ENCODE measurements around the gene HOXA5.

HOXA5 gene

DNA sequence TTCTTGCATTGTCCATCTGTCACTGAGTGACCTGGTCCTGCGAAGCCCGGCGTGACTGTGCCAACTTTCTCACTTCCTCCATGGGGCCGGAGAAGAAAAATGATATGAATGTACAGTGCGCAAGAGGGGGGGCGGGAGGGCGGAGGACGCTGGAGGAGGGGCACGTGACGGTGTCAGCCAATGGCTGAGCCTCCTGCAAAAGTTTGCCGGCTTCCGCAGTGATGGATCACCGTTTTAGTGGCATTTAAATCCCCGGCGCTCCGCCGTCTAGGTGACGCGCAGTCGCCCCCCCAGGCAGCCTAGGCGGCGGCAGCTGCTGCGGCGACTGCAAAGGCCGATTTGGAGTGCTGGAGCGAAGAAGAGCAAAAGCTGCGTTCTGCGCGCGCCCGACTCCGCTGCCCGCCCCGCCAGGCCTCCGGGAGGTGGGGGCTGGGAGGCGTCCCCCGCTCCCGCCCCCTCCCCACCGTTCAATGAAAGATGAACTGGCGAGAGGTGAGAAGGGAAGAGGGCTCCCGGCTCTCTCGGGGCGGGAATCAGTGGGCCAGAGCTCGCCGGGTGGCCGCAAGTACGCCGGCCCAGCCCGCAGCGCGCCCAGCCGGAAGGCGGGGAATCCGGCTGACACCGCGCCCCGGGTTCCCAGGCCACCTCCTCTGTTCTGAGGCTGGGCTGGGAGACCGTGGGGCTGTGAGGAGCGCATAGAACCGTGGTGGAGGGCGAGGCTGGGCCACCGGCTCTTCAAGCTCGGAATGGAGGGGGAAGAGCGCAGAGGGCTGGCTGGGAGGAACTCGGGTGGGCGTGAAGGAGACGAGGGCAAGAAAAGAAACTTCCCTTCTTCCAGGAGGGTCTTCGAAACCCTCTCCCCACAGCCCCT, 47.3 kb downstream of the HOXA5 start, which contains the start of gene HOXA1:
Gene HOXA1, minus strand, starts transcription at position 104 of the 871 bp plus-strand sequence. Its CDS starts 88 bp downstream, at position 16.
- DNase-seq = peak; percentile 99
- in situ Hi-C loops (cut with HindIII; ENCODE audit: low pct_ligation_motif_present, low pct_unique_long_range_greater_than_20kb, low sequenced_read_pairs) = no loop called here

GRCh38 chr7:27095050-27095896, 48.2 kb downstream of the HOXA5 start:
- in situ Hi-C loops (cut with HindIII; ENCODE audit: low pct_ligation_motif_present, low pct_unique_long_range_greater_than_20kb, low sequenced_read_pairs) = no loop called here
- DNase-seq = no peak

DNA sequence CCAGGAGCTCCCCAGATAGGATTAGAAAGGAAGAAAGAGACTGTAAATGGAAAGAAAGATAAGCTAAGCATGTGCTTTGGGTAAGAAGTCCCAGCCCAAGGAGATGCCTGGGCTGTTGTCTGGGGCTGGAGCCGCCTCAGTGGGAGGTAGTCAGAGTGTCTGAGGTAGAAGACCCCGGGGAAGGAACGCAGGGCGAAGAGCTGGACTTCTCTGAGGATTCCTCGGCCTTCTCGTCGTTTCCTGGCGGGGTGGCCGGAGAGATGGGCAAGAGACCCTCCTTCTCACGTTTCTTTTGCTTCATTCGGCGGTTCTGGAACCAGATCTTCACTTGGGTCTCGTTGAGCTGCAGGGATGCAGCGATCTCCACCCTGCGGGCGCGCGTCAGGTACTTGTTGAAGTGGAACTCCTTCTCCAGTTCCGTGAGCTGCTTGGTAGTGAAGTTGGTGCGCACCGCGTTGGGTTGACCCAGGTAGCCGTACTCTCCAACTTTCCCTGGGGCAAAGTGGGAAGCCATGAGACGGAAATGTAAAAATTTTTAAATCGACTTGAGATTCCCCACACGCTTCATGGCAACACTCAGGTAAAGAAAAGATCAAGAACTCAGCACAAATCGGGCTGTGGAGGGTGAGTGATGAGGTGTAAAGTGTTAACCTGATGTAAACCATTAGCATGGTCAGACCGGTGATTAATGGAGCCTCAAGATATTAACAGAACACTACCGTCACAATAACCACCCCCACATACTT, 49.0 kb downstream of the HOXA5 start:
- in situ Hi-C loops (cut with HindIII; ENCODE audit: low pct_ligation_motif_present, low pct_unique_long_range_greater_than_20kb, low sequenced_read_pairs) = no loop called here
- no peak for DNase-seq

DNA sequence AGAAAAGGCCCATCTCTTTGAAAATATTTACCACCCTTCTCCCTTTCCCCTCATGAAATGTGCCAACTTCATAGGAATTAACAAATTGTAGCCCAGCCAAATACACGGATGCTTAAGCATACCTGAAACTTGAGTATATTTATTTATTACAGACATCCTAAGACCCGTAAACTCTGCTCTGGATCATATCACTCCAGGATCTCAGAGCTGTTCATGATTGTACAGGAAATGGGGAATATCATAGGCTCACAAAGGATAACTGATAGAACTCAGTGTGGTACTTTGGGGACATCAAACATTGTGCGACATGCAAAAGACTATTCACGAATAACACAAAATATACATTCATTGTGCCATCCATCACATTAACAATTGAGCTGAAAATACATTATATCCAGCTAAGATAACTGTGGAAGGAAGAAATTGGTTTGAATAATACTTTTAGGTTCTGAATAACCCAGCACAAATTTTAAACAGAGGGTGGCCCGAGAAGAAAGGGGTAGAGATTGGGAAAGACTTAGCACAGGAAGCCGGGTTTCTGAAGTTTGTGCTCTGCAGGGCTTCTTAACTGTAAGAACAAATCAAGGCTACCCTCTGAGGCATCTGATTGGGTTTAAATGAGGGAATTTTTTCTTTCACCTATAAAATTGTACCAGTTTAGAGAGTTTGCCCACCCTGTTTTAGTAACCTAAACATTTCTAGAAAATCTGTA, 50.1 kb downstream of the HOXA5 start:
- in situ Hi-C loops (cut with HindIII; ENCODE audit: low pct_ligation_motif_present, low pct_unique_long_range_greater_than_20kb, low sequenced_read_pairs) = no loop called here
- no peak for DNase-seq

DNA sequence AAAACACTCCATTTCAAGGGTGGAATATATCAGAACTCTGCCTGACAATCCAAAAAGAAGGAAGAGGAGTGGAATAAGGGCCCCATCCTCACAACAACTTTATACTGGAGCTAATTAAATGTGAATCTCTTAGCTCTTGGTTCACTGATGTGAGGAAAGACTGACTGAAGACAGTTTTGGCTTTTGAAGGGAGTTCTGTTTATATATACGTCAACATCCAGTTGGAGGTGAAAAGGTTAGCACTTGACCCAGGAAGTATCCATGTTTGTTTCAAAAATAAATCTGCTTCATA, 50.7 kb downstream of the HOXA5 start:
- in situ Hi-C loops (cut with HindIII; ENCODE audit: low pct_ligation_motif_present, low pct_unique_long_range_greater_than_20kb, low sequenced_read_pairs) = no loop called here
- DNase-seq = no peak

DNA sequence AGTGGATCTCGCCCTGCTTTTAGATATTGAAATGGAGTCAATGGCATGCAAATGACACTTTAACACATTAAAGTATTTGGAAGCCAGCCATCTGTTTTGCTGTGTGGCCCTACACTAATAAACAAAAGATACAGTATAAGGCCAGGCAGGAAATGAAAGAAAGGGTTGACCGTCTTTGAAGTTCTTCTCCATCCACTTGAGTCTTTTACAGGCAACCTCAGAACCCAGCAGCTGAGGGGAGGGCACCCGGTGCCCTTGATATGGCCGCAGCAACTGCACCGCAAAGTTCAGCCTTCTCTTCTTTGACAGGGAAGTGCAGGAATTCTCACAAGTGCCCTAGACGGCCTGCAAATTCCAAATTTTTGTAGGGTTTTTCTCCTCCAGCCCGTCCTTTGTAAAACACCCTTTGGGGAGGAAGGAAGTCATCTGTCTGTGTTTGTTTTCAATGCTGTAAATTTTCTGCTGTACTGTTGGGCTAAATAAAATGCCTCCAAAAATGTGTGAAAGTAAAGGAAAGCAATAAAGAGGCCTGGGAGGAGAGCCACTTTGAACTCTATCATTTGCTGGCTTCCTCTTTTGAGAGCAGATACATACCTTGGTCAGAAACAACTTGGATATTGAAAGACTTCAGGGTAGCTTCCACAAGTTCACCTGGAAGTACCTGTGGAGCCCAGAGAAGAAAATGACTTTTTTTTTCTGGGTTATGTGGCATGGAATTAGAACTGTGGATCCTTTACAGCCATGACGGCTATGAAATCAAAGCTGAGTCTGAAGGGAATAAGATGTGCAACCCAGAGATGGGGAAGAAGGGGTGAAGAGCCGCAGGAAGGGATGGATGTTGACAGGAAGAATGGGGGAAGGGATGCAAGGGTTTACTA, 51.3 kb downstream of the HOXA5 start:
- DNase-seq = no peak

GRCh38 chr7:27091105-27091504, 52.4 kb downstream of the HOXA5 start:
- in situ Hi-C loops (cut with HindIII; ENCODE audit: low pct_ligation_motif_present, low pct_unique_long_range_greater_than_20kb, low sequenced_read_pairs) = no loop called here
- DNase-seq = no peak

More for the DNA sequence above, 51.3 kb downstream of the HOXA5 start:
- in situ Hi-C loops (cut with HindIII; ENCODE audit: low pct_ligation_motif_present, low pct_unique_long_range_greater_than_20kb, low sequenced_read_pairs) = no loop called here
